ENCODE data around the gene BIN2. TPM values are rescaled to one million over a fixed set of nuclear protein-coding genes. Genes with fewer than 3 reads are reported as not detected.

BIN2 gene
- total RNA-seq, 3 donors from 2014 or later = 2.3 to 7.6 (median 6.2) TPM

- intact Hi-C loops (cut with DNase I; ENCODE audit: low total_unique reads) = no loop called here
Observed at GRCh38 chr12:51362307-51362706, 38.3 kb upstream of the BIN2 start.

GRCh38 chr12:51361161-51362016, 37.4 kb upstream of the BIN2 start:
- intact Hi-C loops (cut with DNase I; ENCODE audit: low total_unique reads) = no loop called here
- H3K27ac ChIP-seq = no peak overlapping the region
- no peak for DNase-seq (ENCODE audit: low spot score in 2 of 2)
- no peaks in the 10 kb centered on the region for H3K9me3 ChIP-seq
- TF ChIP-seq POLR2A (IDR thresholded peaks at IDR 0.05) = no peak
- TF ChIP-seq CTCF (IDR thresholded peaks at IDR 0.05) = no peak
- H3K36me3 ChIP-seq = no peaks in the 10 kb centered on the region
- no peaks in the 10 kb centered on the region for H3K27me3 ChIP-seq
- no peak overlapping the region for H3K4me3 ChIP-seq
- no peaks in the 10 kb centered on the region for H3K4me1 ChIP-seq

More at GRCh38 chr12:51362307-51362706, 38.3 kb upstream of the BIN2 start:
- H3K27me3 ChIP-seq = no peaks in the 10 kb centered on the region
- H3K4me1 ChIP-seq = no peaks in the 10 kb centered on the region
- no peak overlapping the region for H3K27ac ChIP-seq
- no peaks in the 10 kb centered on the region for H3K9me3 ChIP-seq
- no peaks in the 10 kb centered on the region for H3K36me3 ChIP-seq
- no peak for DNase-seq (ENCODE audit: low spot score in 2 of 2)
- no peak overlapping the region for H3K4me3 ChIP-seq
- TF ChIP-seq POLR2A (IDR thresholded peaks at IDR 0.05) (no peak), POLR2AphosphoS5 (IDR thresholded peaks at IDR 0.05) (no peak), CTCF (IDR thresholded peaks at IDR 0.05) (no peak)

GRCh38 chr12:51360315-51360714, 36.3 kb upstream of the BIN2 start:
- Histone ChIP-seq H3K4me3 (no peak overlapping the region), H3K4me1 (no peaks in the 10 kb centered on the region), H3K9me3 (no peaks in the 10 kb centered on the region), H3K27me3 (no peaks in the 10 kb centered on the region), H3K36me3 (no peaks in the 10 kb centered on the region), H3K27ac (no peak overlapping the region)
- no peak for DNase-seq (ENCODE audit: low spot score in 2 of 2)
- no peak for TF ChIP-seq POLR2AphosphoS5 (IDR thresholded peaks at IDR 0.05)
- no peak for TF ChIP-seq CTCF (IDR thresholded peaks at IDR 0.05)
- no peak for TF ChIP-seq POLR2A (IDR thresholded peaks at IDR 0.05)
- intact Hi-C loops (cut with DNase I; ENCODE audit: low total_unique reads) = no loop called here

GRCh38 chr12:51359851-51360250, 35.9 kb upstream of the BIN2 start:
- H3K36me3 ChIP-seq = no peaks in the 10 kb centered on the region
- no peaks in the 10 kb centered on the region for H3K4me1 ChIP-seq
- H3K9me3 ChIP-seq = no peaks in the 10 kb centered on the region
- DNase-seq (ENCODE audit: low spot score in 2 of 2) = no peak
- intact Hi-C loops (cut with DNase I; ENCODE audit: low total_unique reads) = no loop called here
- no peak overlapping the region for H3K27ac ChIP-seq
- no peak overlapping the region for H3K4me3 ChIP-seq
- no peak for TF ChIP-seq POLR2A (IDR thresholded peaks at IDR 0.05)
- H3K27me3 ChIP-seq = no peaks in the 10 kb centered on the region

GRCh38 chr12:51358496-51358895, 34.5 kb upstream of the BIN2 start:
- H3K4me3 ChIP-seq = no peak overlapping the region
- DNase-seq (ENCODE audit: low spot score in 2 of 2) = no peak
- no peaks in the 10 kb centered on the region for H3K36me3 ChIP-seq
- no peaks in the 10 kb centered on the region for H3K27me3 ChIP-seq
- TF ChIP-seq POLR2AphosphoS5 (IDR thresholded peaks at IDR 0.05) (no peak), POLR2A (IDR thresholded peaks at IDR 0.05) (no peak), CTCF (IDR thresholded peaks at IDR 0.05) (no peak)
- no peaks in the 10 kb centered on the region for H3K9me3 ChIP-seq
- no peaks in the 10 kb centered on the region for H3K4me1 ChIP-seq
- no peak overlapping the region for H3K27ac ChIP-seq
- intact Hi-C loops (cut with DNase I; ENCODE audit: low total_unique reads) = no loop called here
